Fibroblast of the aortic adventitia (primary cell): ENCODE results near the gene PANK4. TPM values are rescaled to one million over a fixed set of nuclear protein-coding genes. Genes with fewer than 3 reads are reported as not detected.

ENCODE experiments used
- DNase-seq: peaks from one replicate; pipeline ENCODE4 v3.0.0-alpha.2; 2010; ENCODE audit warnings: low read depth
- H3K4me3 ChIP-seq: 2 replicates; pipeline ENCODE4 v1.5.1; 2011; ENCODE audit warnings: low read depth, mild to moderate bottlenecking, control low read depth, low read length, moderate library complexity
- CTCF ChIP-seq: IDR thresholded peaks from 2 replicates; pipeline ENCODE4 v1.5.1; 2011; ENCODE audit warnings: mild to moderate bottlenecking, low read length, control low read depth, inconsistent platforms; ENCODE audit not compliant: insufficient read depth
- total RNA-seq: library from RNA; depleted of rRNA; stranded (reverse); fragments of >200 nt; gene quantifications from 2 replicates; pipeline ENCODE4 v1.2.3, GENCODE V29; 2012; ENCODE audit warnings: low replicate concordance

PANK4 gene
- total RNA-seq, 1 donor: 22.8 TPM

DNA sequence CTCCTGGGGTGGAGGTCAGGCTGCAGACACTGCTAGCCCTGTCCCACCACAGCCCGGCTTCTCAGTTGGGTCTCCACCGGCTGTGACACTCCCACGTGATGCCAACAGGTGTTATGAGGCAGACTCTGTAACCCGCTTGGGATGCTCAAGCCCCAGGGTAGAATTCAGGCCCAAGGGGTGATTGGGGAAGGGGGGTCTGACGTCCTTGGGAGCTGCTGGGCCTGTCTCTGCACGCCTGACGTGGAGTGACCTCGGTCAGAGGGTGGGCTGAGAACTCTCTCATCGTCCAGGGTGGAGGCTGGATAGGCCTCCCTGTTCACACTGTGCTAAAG is 11.4 kb upstream of the PANK4 start:
- no peak for TF ChIP-seq CTCF
- DNase-seq: no peak
- no peak overlapping the region for H3K4me3 ChIP-seq

GRCh38 chr1:2535981-2536380 is 9.6 kb upstream of the PANK4 start:
- H3K4me3 ChIP-seq: no peak overlapping the region
- TF ChIP-seq CTCF: no peak
- no peak for DNase-seq

DNA sequence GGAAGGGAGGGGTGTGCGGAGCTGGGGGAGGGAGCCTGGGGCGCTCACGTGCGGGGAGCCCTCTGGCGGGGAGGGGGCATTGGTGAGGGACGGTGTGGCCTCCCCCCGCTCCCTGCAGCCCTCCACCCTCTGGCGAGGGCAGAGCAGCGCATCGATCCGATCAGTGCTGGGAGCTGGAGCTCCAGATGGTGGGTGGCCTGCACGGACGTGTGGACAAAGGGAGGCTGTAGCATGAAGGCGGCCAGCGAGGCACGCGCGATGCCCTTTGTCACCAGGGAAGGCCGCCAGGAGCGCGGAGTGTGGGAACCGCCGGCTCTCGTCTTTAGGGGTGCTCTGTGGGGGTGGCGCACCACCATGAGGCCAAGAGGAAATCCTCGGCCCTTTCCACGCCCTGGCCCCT is 9.1 kb upstream of the PANK4 start:
- H3K4me3 ChIP-seq: no peak overlapping the region
- DNase-seq: no peak
- no peak for TF ChIP-seq CTCF

DNA sequence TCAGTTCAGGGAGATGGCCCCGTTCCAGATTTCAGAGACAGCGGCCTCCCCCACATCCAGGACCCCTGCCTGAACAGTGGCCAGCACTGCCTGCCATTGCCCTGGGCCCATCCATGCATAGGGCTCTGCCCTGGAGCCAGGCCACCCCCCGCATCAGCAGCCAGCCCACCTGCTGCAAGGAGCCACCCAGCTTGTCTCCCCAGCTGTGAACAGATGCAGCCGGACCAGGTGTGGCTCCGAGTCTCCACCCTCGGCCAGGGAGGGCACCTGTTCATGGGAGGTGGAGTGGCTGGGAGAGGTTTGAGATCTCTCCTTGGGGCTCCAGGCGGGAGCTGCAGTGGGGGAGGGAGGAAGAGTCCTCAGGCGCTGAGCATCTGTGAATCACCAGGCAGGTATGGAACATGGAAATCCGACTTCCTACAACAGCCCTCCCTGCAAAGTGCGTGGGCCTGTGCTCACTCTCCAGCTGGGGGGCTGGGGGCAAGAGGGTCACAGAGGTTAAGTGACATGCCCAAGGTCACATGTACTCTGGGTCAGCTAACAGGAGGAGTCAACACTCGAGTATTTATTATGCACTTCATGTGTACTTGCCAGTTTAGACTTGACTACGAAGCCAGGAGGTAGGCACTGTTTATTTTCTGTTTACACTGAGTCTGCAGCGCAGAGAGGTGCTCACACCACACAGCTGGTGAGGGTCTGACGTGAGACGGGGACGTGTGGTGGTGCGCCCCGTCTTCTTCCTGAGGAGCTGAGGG is 8.5 kb upstream of the PANK4 start:
- no peak overlapping the region for H3K4me3 ChIP-seq
- no peak for TF ChIP-seq CTCF
- no peak for DNase-seq

DNA sequence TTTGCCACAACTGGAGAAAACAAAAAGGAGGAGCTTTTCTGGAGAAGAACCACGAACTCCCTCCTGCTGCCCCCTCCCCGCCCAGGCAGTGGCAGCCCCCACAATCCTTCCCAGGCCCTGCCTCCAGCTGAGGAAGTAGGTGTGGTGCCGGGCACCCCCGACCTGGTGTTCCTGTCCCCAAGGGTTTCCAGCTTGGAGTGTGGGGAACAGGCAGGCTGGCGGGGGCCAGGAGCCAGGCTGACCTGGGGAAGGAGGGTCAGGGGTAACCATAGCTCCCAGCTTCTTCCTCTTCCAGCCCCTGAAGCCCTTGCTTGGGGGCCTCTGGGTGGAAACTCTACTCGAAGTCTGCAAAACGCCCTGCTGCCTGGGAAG is 7.9 kb upstream of the PANK4 start:
- H3K4me3 ChIP-seq: no peak overlapping the region
- TF ChIP-seq CTCF: no peak
- no peak for DNase-seq

- no peak for DNase-seq
- no peak for TF ChIP-seq CTCF
- no peak overlapping the region for H3K4me3 ChIP-seq
Measured at GRCh38 chr1:2533365-2533764, 7.0 kb upstream of the PANK4 start.
